DND-41 (cell line): ENCODE measurements around the gene SV2B.

ENCODE experiments used
- CTCF ChIP-seq: IDR thresholded peaks from 2 replicates; pipeline ENCODE4 v1.5.1; 2012; ENCODE audit warnings: borderline replicate concordance, low read length, moderate library complexity, mild to moderate bottlenecking; ENCODE audit not compliant: poor library complexity, severe bottlenecking; ENCODE audit errors: extremely low read depth
- EZH2 ChIP-seq: IDR thresholded peaks from 3 replicates; pipeline ENCODE4 v1.6.1; 2012; ENCODE audit warnings: borderline replicate concordance, low read depth, mild to moderate bottlenecking, moderate library complexity, low read length, inconsistent platforms; ENCODE audit not compliant: severe bottlenecking

- TF ChIP-seq CTCF, result no peak
- TF ChIP-seq EZH2, result no peak
Measured at GRCh38 chr15:91200101-91200754, 100.2 kb downstream of the SV2B start.
